K562 (cell line): ENCODE results near the gene MARCHF9. TPM values are rescaled to one million over a fixed set of nuclear protein-coding genes. Genes with fewer than 3 reads are reported as not detected.

ENCODE experiments used
- BCLAF1 ChIP-seq, 2 experiments: fragments of 450-650 bp in 1 of 2; IDR thresholded peaks; 2 replicates each; pipeline ENCODE4 v1.6.1; 2011 to 2017; ENCODE audit warnings: low read depth in 2 of 2, antibody characterized with exemption in 1 of 2, borderline replicate concordance in 1 of 2, low read length in 1 of 2, mild to moderate bottlenecking in 1 of 2, mixed read lengths in 1 of 2; ENCODE audit not compliant: control insufficient read depth in 1 of 2
- KLF10 ChIP-seq: fragments of 250-450 bp; sonication (Bioruptor Pico); IDR thresholded peaks from 2 replicates; pipeline ENCODE4 v1.6.1; 2021; ENCODE audit warnings: matching md5 sums
- MYC ChIP-seq, 2 experiments: fragments of 250-450 bp in 1 of 2; sonication (Bioruptor Pico) in 1 of 2; IDR thresholded peaks; 2 replicates each; pipeline versions ENCODE4 v1.5.1 to v1.6.1; 2012 to 2021; ENCODE audit warnings: low read depth in 2 of 2, borderline replicate concordance in 1 of 2, improper control_type of control experiment in 1 of 2, low read length in 1 of 2, mild to moderate bottlenecking in 1 of 2, moderate library complexity in 1 of 2
- POLR2AphosphoS2 ChIP-seq: IDR thresholded peaks from 2 replicates; pipeline ENCODE4 v1.6.1; 2012; ENCODE audit warnings: low read length, improper control_type of control experiment
- RBFOX2 ChIP-seq: fragments of 200-400 bp; formaldehyde crosslinking; IDR thresholded peaks from 2 replicates; pipeline ENCODE4 v1.6.1; 2017; ENCODE audit warnings: low read depth, mild to moderate bottlenecking, low read length, moderate library complexity
- SMAD4 ChIP-seq: fragments of 250-450 bp; sonication (Bioruptor Pico); conservative IDR thresholded peaks from 2 replicates; pipeline ENCODE4 v1.8.0; 2021; ENCODE audit warnings: inconsistent platforms, mild to moderate bottlenecking, moderate library complexity
- ZBTB49 ChIP-seq: sonication (generic); formaldehyde crosslinking; IDR thresholded peaks from 2 replicates; pipeline ENCODE4 v1.8.0; 2022; ENCODE audit warnings: missing genetic modification reagents, mild to moderate bottlenecking, borderline replicate concordance
- polyA plus RNA-seq, 8 experiments: library from polyadenylated mRNA; depleted of rRNA in 4 of 8; stranded (reverse) in 5 of 8; unstranded in 3 of 8; fragments of >200 nt; fragmentation: Nextera tagmentation in 2 of 8; fragmentation: Illumina TruSeq in 1 of 8; extraction: Ambion mirVana in 2 of 8; extraction: Trizol in 1 of 8; gene quantifications; 2 replicates each; pipeline versions ENCODE4 v1.2.1 to v1.2.3, GENCODE V29; 2011 to 2014; ENCODE audit warnings: inconsistent platforms in 1 of 8, missing spikeins in 1 of 8
- total RNA-seq, 7 experiments: library from RNA; depleted of rRNA in 6 of 7; stranded (reverse); fragments of >200 nt in 6 of 7; fragmentation: Illumina TruSeq in 2 of 7; extraction: Trizol in 2 of 7; gene quantifications; 2 replicates each; pipeline versions ENCODE4 v1.2.1 to v1.2.3, GENCODE V29; 2011 to 2021; ENCODE audit warnings: low replicate concordance in 1 of 7
- TF ChIP-seq, protein P1 (sequence below): IDR thresholded peaks from 3 replicates; pipeline ENCODE4 v1.6.1; 2011; ENCODE audit warnings: borderline replicate concordance, mild to moderate bottlenecking, moderate library complexity; ENCODE audit not compliant: insufficient read length; ENCODE audit errors: extremely low read depth

The MARCHF9 gene
- total and polyA plus RNA-seq, 9 of the 15 experiments (the other 6 are each of a cell fraction or from before 2014, with no cell fraction given), result 0.80 to 12.4 (median 6.2) TPM

DNA sequence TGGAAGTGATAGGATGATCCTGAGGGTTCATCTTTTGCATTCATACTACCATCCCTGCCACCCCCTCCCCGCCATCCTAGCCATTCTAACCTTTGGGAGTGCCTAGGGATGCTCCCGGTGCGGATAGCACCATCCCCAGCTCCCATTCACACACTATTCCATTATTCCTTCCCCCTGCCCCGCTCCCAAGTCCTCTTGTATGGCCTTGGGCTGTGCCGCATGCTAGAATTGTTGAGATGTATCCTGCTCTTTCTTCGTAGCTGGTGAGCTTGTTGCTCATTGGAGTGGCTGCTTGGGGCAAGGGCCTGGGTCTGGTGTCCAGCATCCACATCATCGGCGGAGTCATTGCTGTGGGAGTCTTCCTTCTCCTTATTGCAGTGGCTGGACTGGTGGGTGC is 9.4 kb upstream of the MARCHF9 start (continued):
- TF ChIP-seq BCLAF1 (IDR thresholded peaks at IDR 0.05; ENCODE audit: borderline replicate concordance in 1 of 2, control insufficient read depth in 1 of 2, low read depth in 2 of 2, low read length in 1 of 2), result 0 out of 4 replicates have a peak, but pooled peaks of 1 of the 2 experiments have one; percentile 59
- peak; percentile 96 for TF ChIP-seq POLR2AphosphoS2
- 0 out of 2 replicates have a peak, but pooled peaks have one; percentile 0 for TF ChIP-seq KLF10 (CRISPR knock-in tag)
- TF ChIP-seq ZBTB49 (CRISPR knock-in tag), result 0 out of 2 replicates have a peak, but pooled peaks have one; percentile 43
- no peak for TF ChIP-seq MYC (IDR thresholded peaks at IDR 0.05; ENCODE audit: low read depth, low read length)
- TF ChIP-seq MYC (CRISPR knock-in tag; IDR thresholded peaks at IDR 0.05; ENCODE audit: borderline replicate concordance, low read depth), result peak; percentile 14; the same call in 1 of the 2 replicates
- TF ChIP-seq, protein P1, sequence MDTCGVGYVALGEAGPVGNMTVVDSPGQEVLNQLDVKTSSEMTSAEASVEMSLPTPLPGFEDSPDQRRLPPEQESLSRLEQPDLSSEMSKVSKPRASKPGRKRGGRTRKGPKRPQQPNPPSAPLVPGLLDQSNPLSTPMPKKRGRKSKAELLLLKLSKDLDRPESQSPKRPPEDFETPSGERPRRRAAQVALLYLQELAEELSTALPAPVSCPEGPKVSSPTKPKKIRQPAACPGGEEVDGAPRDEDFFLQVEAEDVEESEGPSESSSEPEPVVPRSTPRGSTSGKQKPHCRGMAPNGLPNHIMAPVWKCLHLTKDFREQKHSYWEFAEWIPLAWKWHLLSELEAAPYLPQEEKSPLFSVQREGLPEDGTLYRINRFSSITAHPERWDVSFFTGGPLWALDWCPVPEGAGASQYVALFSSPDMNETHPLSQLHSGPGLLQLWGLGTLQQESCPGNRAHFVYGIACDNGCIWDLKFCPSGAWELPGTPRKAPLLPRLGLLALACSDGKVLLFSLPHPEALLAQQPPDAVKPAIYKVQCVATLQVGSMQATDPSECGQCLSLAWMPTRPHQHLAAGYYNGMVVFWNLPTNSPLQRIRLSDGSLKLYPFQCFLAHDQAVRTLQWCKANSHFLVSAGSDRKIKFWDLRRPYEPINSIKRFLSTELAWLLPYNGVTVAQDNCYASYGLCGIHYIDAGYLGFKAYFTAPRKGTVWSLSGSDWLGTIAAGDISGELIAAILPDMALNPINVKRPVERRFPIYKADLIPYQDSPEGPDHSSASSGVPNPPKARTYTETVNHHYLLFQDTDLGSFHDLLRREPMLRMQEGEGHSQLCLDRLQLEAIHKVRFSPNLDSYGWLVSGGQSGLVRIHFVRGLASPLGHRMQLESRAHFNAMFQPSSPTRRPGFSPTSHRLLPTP, result no peak
- TF ChIP-seq RBFOX2, result 0 out of 2 replicates have a peak, but pooled peaks have one; percentile 17
- 0 out of 2 replicates have a peak, but pooled peaks have one; percentile 10 for TF ChIP-seq SMAD4 (CRISPR knock-in tag)
